ENCODE data around the gene P2RX1.
A peak's percentile ranks its signal among the peaks of the same experiment; 100 is the strongest.
"Not testable (repeated sequence)": the region's sequence is repeated elsewhere in the genome, so short reads cannot be mapped to it uniquely, and the experiment has no call there.

Gene P2RX1

DNA sequence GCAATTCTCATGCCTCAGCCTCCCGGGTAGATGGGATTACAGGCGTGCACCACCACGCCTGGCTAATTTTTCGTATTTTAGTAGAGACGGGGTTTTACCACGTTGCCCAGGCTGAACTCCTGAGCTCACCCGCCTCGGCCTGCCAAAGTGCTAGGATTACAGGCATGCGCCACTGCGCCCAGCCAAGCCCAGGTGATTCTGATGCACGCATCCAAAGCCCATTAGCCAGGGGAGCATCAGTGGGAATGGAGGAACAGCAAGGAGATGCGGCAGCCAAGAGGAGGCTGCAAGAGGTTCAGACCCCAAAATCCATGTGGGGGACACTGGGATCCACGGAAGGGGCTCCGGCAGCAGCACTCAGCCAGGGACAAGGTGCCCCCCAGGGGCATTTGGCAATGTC is 35.9 kb upstream of the P2RX1 start:
- Histone ChIP-seq H3K4me1 (ENCODE audit: control insufficient read depth in 1 of 2, insufficient read depth in 2 of 2, low read length in 2 of 2) (peaks cover 0 to 11% of the 10 kb centered on the region in 2 donors), H3K4me3 (ENCODE audit: low read depth in 1 of 2, low read length in 2 of 2) (no peak overlapping the region), H3K27ac (ENCODE audit: low read depth, low read length) (no peak overlapping the region), H3K9ac (ENCODE audit: low read depth in 1 of 2, low read length in 2 of 2) (no peak overlapping the region), H3K9me3 (ENCODE audit: control insufficient read depth in 1 of 2, low read length in 2 of 2) (no peaks in the 10 kb centered on the region), H3K27me3 (ENCODE audit: control insufficient read depth in 1 of 2, insufficient read depth in 2 of 2, low read length in 2 of 2) (no peaks in the 10 kb centered on the region), H3K36me3 (ENCODE audit: control insufficient read depth in 1 of 2, insufficient read depth in 2 of 2, low read length in 2 of 2) (peaks cover 7 to 25% of the 10 kb centered on the region in 2 donors)

GRCh38 chr17:3951420-3951819 is 35.2 kb upstream of the P2RX1 start:
- H3K27me3 ChIP-seq (ENCODE audit: control insufficient read depth in 1 of 2, insufficient read depth in 2 of 2, low read length in 2 of 2), result no peaks in the 10 kb centered on the region
- H3K9me3 ChIP-seq (ENCODE audit: control insufficient read depth in 1 of 2, low read length in 2 of 2), result no peaks in the 10 kb centered on the region
- H3K4me1 ChIP-seq (ENCODE audit: control insufficient read depth in 1 of 2, insufficient read depth in 2 of 2, low read length in 2 of 2), result peaks cover 0 to 4% of the 10 kb centered on the region in 2 donors
- peaks cover 14 to 29% of the 10 kb centered on the region in 2 donors for H3K36me3 ChIP-seq (ENCODE audit: control insufficient read depth in 1 of 2, insufficient read depth in 2 of 2, low read length in 2 of 2)
- H3K27ac ChIP-seq (ENCODE audit: low read depth, low read length), result no peak overlapping the region
- H3K4me3 ChIP-seq (ENCODE audit: low read depth in 1 of 2, low read length in 2 of 2), result no peak overlapping the region
- H3K9ac ChIP-seq (ENCODE audit: low read depth in 1 of 2, low read length in 2 of 2), result no peak overlapping the region

DNA sequence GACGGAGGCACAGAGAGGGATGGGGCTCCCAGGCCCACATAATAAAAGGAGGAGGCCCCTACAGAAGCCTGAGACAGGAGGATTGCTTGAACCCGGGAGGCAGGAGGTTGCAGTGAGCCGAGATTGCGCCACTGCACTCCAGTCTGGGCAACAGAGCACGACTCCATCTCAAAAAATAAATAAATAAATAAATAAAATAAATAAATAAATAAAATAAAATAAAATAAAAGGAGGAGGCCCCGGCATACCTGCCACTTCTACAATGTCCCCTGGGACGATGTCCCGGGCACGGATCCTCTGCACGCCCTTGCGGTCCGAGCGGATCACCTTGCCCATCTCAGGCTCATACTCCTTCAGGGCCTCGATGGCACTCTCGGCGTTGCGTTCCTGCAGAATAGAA is 34.7 kb upstream of the P2RX1 start:
- H3K27me3 ChIP-seq (ENCODE audit: control insufficient read depth in 1 of 2, insufficient read depth in 2 of 2, low read length in 2 of 2), result no peaks in the 10 kb centered on the region
- H3K36me3 ChIP-seq (ENCODE audit: control insufficient read depth in 1 of 2, insufficient read depth in 2 of 2, low read length in 2 of 2), result peaks cover 15 to 30% of the 10 kb centered on the region in 2 donors
- H3K9ac ChIP-seq (ENCODE audit: low read depth in 1 of 2, low read length in 2 of 2), result no peak overlapping the region
- no peak overlapping the region for H3K4me3 ChIP-seq (ENCODE audit: low read depth in 1 of 2, low read length in 2 of 2)
- H3K9me3 ChIP-seq (ENCODE audit: control insufficient read depth in 1 of 2, low read length in 2 of 2), result no peaks in the 10 kb centered on the region
- H3K4me1 ChIP-seq (ENCODE audit: control insufficient read depth in 1 of 2, insufficient read depth in 2 of 2, low read length in 2 of 2), result no peaks in the 10 kb centered on the region
- no peak overlapping the region for H3K27ac ChIP-seq (ENCODE audit: low read depth, low read length)

DNA sequence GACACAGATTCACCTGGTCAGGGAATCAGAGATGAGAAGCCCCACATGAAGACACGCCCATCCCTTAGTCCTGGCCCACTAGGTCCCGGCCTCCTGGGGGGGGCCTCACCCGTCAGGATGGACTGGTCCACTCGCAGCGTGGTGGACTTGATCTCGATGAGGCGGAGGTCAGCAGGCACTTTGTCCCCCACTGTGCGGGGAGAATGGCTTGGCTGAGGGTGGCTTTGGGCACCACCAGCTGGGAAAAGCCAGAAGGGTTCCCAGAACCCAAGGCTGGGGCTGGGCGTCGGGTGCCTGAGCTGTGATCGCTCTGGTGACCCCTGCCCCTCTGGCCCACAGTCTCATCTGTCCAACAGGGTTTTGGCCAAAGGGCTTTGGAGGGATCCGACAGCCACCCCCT is 34.3 kb upstream of the P2RX1 start:
- Histone ChIP-seq H3K9me3 (ENCODE audit: control insufficient read depth in 1 of 2, low read length in 2 of 2) (no peaks in the 10 kb centered on the region), H3K27ac (ENCODE audit: low read depth, low read length) (no peak overlapping the region), H3K4me1 (ENCODE audit: control insufficient read depth in 1 of 2, insufficient read depth in 2 of 2, low read length in 2 of 2) (no peaks in the 10 kb centered on the region), H3K9ac (ENCODE audit: low read depth in 1 of 2, low read length in 2 of 2) (no peak overlapping the region), H3K4me3 (ENCODE audit: low read depth in 1 of 2, low read length in 2 of 2) (no peak overlapping the region), H3K27me3 (ENCODE audit: control insufficient read depth in 1 of 2, insufficient read depth in 2 of 2, low read length in 2 of 2) (no peaks in the 10 kb centered on the region), H3K36me3 (ENCODE audit: control insufficient read depth in 1 of 2, insufficient read depth in 2 of 2, low read length in 2 of 2) (peaks cover 18 to 32% of the 10 kb centered on the region in 2 donors)

GRCh38 chr17:3949418-3949817 is 33.2 kb upstream of the P2RX1 start:
- H3K36me3 ChIP-seq (ENCODE audit: control insufficient read depth in 1 of 2, insufficient read depth in 2 of 2, low read length in 2 of 2), result peaks cover 22 to 38% of the 10 kb centered on the region in 2 donors
- H3K4me3 ChIP-seq (ENCODE audit: low read depth in 1 of 2, low read length in 2 of 2), result no peak overlapping the region
- H3K9ac ChIP-seq (ENCODE audit: low read depth in 1 of 2, low read length in 2 of 2), result no peak overlapping the region
- peaks cover 0 to 2% of the 10 kb centered on the region in 2 donors for H3K4me1 ChIP-seq (ENCODE audit: control insufficient read depth in 1 of 2, insufficient read depth in 2 of 2, low read length in 2 of 2)
- H3K27ac ChIP-seq (ENCODE audit: low read depth, low read length), result no peak overlapping the region
- no peaks in the 10 kb centered on the region for H3K27me3 ChIP-seq (ENCODE audit: control insufficient read depth in 1 of 2, insufficient read depth in 2 of 2, low read length in 2 of 2)
- no peaks in the 10 kb centered on the region for H3K9me3 ChIP-seq (ENCODE audit: control insufficient read depth in 1 of 2, low read length in 2 of 2)

DNA sequence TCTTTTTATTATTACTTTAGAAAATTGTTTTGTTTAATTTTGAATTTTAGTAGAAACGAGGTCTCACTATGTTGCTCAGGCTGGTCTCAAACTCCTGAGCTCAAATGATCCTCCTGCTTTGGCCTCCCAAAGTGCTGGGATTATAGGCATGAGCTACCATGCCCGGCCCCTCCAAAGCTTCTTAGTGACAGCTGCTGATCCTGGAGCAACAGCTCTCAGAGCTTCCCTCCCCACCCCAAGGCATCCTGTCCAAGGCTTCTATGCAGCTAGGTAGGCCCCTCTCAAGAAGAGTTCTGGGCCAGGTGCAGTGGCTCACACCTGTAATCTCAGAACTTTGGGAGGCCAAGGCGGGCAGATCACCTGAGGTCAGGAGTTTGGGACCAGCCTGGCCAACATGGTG is 32.3 kb upstream of the P2RX1 start:
- H3K4me1 ChIP-seq (ENCODE audit: control insufficient read depth in 1 of 2, insufficient read depth in 2 of 2, low read length in 2 of 2); H3K4me3 ChIP-seq (ENCODE audit: low read depth in 1 of 2, low read length in 2 of 2); H3K9me3 ChIP-seq (ENCODE audit: control insufficient read depth in 1 of 2, low read length in 2 of 2); H3K27me3 ChIP-seq (ENCODE audit: control insufficient read depth in 1 of 2, insufficient read depth in 2 of 2, low read length in 2 of 2); H3K27ac ChIP-seq (ENCODE audit: low read depth, low read length); H3K9ac ChIP-seq (ENCODE audit: low read depth in 1 of 2, low read length in 2 of 2): not testable (repeated sequence)
- peaks cover 22 to 45% of the 10 kb centered on the region in 2 donors for H3K36me3 ChIP-seq (ENCODE audit: control insufficient read depth in 1 of 2, insufficient read depth in 2 of 2, low read length in 2 of 2)

GRCh38 chr17:3947318-3947810 is 31.1 kb upstream of the P2RX1 start:
- no peaks in the 10 kb centered on the region for H3K9me3 ChIP-seq (ENCODE audit: control insufficient read depth in 1 of 2, low read length in 2 of 2)
- H3K9ac ChIP-seq (ENCODE audit: low read depth in 1 of 2, low read length in 2 of 2), result no peak overlapping the region
- H3K27ac ChIP-seq (ENCODE audit: low read depth, low read length), result no peak overlapping the region
- H3K36me3 ChIP-seq (ENCODE audit: control insufficient read depth in 1 of 2, insufficient read depth in 2 of 2, low read length in 2 of 2), result peaks cover 22 to 55% of the 10 kb centered on the region in 2 donors
- peaks cover 0 to 4% of the 10 kb centered on the region in 2 donors for H3K4me1 ChIP-seq (ENCODE audit: control insufficient read depth in 1 of 2, insufficient read depth in 2 of 2, low read length in 2 of 2)
- no peak overlapping the region for H3K4me3 ChIP-seq (ENCODE audit: low read depth in 1 of 2, low read length in 2 of 2)
- H3K27me3 ChIP-seq (ENCODE audit: control insufficient read depth in 1 of 2, insufficient read depth in 2 of 2, low read length in 2 of 2), result no peaks in the 10 kb centered on the region

DNA sequence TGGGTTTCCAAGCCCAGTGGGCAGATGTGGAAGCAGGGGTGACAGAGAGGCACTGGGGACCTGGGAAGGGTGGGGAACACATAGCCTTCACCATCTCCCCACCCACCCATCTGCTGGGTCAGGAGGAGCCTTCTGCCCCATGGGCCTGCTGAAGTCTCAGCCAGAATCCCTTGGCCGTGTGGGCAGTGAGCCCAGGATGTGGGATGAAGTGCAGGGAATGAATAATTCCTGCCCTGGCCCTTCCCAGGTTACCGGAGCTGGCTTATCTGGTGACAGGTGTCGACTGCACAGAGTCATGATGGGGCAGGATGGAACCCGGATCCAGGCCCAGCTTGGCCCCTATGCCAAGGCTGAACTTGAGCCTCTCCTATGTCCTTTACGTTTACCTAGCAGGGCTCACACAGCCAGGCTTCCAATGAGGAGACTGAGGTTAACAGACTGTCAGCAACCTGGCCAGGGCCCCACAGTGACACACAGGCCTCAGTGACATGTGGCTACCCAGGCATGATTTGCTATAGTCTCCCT is 30.5 kb upstream of the P2RX1 start:
- Histone ChIP-seq H3K4me1 (ENCODE audit: control insufficient read depth in 1 of 2, insufficient read depth in 2 of 2, low read length in 2 of 2) (peaks cover 0 to 4% of the 10 kb centered on the region in 2 donors), H3K27ac (ENCODE audit: low read depth, low read length) (no peak overlapping the region), H3K27me3 (ENCODE audit: control insufficient read depth in 1 of 2, insufficient read depth in 2 of 2, low read length in 2 of 2) (no peaks in the 10 kb centered on the region), H3K4me3 (ENCODE audit: low read depth in 1 of 2, low read length in 2 of 2) (no peak overlapping the region), H3K36me3 (ENCODE audit: control insufficient read depth in 1 of 2, insufficient read depth in 2 of 2, low read length in 2 of 2) (peaks cover 22 to 61% of the 10 kb centered on the region in 2 donors), H3K9ac (ENCODE audit: low read depth in 1 of 2, low read length in 2 of 2) (no peak overlapping the region), H3K9me3 (ENCODE audit: control insufficient read depth in 1 of 2, low read length in 2 of 2) (no peaks in the 10 kb centered on the region)

GRCh38 chr17:3944485-3945388 is 28.5 kb upstream of the P2RX1 start:
- no peak overlapping the region for H3K27ac ChIP-seq (ENCODE audit: low read depth, low read length)
- H3K27me3 ChIP-seq (ENCODE audit: control insufficient read depth in 1 of 2, insufficient read depth in 2 of 2, low read length in 2 of 2), result no peaks in the 10 kb centered on the region
- H3K9me3 ChIP-seq (ENCODE audit: control insufficient read depth in 1 of 2, low read length in 2 of 2), result no peaks in the 10 kb centered on the region
- peaks cover 0 to 4% of the 10 kb centered on the region in 2 donors for H3K4me1 ChIP-seq (ENCODE audit: control insufficient read depth in 1 of 2, insufficient read depth in 2 of 2, low read length in 2 of 2)
- H3K36me3 ChIP-seq (ENCODE audit: control insufficient read depth in 1 of 2, insufficient read depth in 2 of 2, low read length in 2 of 2), result peaks cover 32 to 70% of the 10 kb centered on the region in 2 donors
- peak overlapping the region in 1 of 2 donors; percentile 53 for H3K4me3 ChIP-seq (ENCODE audit: low read depth in 1 of 2, low read length in 2 of 2)
- H3K9ac ChIP-seq (ENCODE audit: low read depth in 1 of 2, low read length in 2 of 2), result no peak overlapping the region

- Histone ChIP-seq H3K27me3 (ENCODE audit: control insufficient read depth in 1 of 2, insufficient read depth in 2 of 2, low read length in 2 of 2) (no peaks in the 10 kb centered on the region), H3K4me3 (ENCODE audit: low read depth in 1 of 2, low read length in 2 of 2) (no peak overlapping the region), H3K27ac (ENCODE audit: low read depth, low read length) (no peak overlapping the region), H3K9ac (ENCODE audit: low read depth in 1 of 2, low read length in 2 of 2) (no peak overlapping the region), H3K36me3 (ENCODE audit: control insufficient read depth in 1 of 2, insufficient read depth in 2 of 2, low read length in 2 of 2) (peaks cover 29 to 68% of the 10 kb centered on the region in 2 donors), H3K9me3 (ENCODE audit: control insufficient read depth in 1 of 2, low read length in 2 of 2) (no peaks in the 10 kb centered on the region), H3K4me1 (ENCODE audit: control insufficient read depth in 1 of 2, insufficient read depth in 2 of 2, low read length in 2 of 2) (peaks cover 0 to 4% of the 10 kb centered on the region in 2 donors)
Measured at GRCh38 chr17:3943240-3943891, 27.1 kb upstream of the P2RX1 start.
